Stimulated activated CD4-positive, alpha-beta T cell treated with anti-CD3 and anti-CD28 coated beads, TNF-alpha, amount 100 ng/mL, for 48 hours (primary cell): ENCODE data around the gene LRRC8E.

Experiments used
- DNase-seq, 3 donors: peaks; one replicate each; pipeline ENCODE4 v3.0.0-alpha.2; 2020; ENCODE audit warnings: low read depth in 3 of 3

The LRRC8E gene

DNA sequence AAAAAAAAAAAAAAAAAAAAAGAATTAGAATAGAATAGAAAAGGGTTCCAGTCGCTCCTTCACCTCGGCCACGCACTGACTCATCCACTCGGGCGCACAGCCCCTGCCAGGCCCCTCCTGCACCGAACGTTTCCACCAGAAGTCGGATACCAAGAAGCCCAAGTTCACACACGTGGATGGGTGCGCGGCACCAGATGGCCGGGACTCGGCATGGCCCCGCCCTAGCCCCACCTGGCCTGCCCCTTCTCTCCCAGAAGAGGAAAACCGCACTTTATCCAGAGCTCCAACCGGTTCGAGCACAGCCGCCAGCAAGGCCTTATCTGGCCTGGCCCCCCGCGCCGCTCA, 20.0 kb upstream of the LRRC8E start:
- no peak for DNase-seq

DNA sequence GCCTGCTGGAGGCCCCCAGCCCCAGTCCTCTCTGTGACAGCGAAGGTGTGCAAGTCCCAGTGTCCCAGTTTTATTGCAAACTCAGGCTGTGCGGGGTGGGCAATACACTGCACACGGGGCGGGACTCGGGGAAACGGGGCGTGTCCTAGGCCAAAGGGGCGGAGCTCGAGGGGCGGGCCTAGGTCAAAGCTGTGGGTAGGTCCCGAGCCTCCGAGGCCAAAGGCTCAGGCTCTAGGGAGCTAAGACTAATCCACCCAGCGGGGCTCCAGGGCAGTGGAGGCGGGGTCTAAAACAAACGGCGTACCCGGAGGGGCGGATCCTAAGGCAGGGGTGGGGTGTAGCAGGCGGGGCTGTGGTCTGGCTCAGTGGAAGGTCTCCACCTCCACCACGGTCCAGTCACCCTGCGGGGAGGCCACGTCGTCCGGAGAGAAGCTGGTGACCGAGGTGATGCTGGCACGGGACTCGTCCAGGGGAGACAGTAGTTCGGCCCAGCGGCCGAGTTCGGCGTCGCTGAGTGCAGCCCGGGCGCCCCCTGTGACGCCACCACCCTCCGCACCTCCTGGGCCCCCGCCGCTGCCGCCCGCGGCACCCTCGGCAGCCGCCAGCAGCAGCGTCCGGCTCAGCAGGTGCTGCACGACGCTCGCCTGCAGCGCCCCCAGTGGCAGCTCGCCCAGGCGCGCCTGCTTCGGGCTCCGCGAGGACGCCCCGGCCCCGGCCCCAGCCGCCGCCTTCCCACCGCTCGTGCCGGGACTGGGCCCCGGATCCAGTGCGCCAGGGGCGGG, 19.4 kb upstream of the LRRC8E start:
- peak; percentile 55 to 68 (median 66) for DNase-seq

DNA sequence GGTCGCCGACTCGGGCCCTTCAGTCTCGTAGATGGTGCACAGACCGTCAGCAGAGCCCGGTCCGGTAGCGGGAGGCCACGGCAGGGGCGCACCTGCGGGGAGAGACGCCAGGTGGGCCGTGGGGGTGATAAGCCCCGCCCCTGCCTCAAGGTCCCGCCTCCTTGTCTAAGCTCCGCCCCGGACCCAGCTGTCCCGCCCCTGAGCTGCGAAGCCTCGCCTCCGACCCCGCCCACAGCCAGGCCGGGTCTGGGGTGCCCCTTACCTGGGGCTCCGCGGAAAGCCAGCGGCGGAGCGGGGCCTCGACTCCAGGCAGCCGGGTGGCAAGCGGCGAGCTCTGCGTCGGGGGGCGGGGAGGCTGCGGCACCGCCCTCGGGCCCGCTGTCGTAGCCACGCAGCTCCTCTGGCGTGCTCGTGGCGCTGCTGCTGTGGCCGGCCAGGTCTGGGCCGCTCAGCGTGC, 18.8 kb upstream of the LRRC8E start:
- peak; percentile 67 to 76 (median 70) for DNase-seq

DNA sequence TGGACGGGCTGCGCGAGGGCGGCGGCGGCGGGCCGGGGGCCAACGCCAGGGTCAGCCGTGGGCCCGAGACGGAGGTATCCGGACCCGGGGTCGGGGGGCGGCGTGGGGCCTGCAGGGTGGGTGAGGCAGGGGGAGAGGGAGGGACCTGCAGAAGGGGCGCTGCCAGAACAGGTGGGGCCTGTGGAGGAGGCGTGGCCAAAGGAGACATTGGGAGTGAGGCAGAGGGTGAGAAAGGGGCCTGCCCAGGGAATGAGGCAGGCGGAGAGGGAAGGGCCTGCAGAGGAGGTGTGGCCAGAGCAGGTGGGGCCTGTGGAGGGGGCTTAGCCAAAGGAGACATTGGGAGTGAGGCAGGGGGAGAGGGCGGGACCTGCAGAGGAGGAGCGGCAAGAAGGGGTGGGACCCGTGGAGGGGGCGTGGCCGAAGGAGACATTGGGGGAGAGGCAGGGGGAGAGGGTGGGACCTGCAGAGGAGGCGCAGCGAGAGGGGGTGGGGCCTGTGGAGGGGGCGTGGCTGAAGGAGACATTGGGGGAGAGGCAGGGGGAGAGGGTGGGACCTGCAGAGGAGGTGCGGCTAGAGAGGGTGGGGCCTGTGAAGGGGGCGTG, 18.3 kb upstream of the LRRC8E start:
- DNase-seq, result peak in 1 of 3 donors; percentile 63

DNA sequence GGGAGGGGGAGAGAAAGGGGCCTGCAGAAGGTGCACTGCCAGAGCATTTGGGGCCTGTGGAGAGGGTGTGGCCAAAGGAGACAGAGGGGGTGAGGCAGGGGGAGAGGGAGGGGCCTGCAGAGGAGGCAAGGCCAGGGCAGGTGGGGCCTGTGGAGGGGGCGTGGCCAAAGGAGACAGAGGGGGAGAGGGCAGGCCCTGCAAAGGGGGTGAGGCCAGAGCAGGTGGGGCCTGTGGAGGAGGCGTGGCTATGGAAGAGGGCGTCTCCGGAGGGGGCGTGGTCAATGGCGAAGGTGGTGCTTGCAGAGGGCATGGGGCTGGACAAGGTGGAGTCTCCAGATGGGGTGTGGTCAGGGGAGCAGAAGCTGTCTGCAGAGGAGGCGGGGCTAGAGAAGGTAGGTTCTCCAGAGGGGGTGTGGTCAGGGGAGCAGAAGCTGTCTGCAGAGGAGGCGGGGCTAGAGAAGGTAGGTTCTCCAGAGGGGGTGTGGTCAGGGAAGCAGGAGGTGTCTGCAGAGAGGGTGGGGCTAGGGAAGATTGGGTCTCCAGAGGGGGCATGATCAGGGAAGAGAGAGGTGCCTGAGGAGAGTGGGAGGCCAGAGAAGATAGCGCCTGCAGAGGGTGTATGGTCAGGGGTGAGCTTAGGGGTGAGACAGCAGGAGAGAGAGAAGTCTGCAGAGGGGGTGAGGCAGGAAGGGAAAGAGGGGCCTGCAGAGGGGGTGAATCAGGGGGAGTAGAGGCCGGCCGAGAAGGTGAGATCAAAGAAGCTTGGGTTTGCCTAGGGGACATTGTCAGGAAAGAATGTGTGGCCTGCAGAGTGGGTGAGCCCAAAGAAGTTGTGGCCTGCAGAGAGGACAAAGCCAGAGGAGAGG, 17.5 kb upstream of the LRRC8E start:
- DNase-seq, result peak; percentile 33 to 68 (median 67)

DNA sequence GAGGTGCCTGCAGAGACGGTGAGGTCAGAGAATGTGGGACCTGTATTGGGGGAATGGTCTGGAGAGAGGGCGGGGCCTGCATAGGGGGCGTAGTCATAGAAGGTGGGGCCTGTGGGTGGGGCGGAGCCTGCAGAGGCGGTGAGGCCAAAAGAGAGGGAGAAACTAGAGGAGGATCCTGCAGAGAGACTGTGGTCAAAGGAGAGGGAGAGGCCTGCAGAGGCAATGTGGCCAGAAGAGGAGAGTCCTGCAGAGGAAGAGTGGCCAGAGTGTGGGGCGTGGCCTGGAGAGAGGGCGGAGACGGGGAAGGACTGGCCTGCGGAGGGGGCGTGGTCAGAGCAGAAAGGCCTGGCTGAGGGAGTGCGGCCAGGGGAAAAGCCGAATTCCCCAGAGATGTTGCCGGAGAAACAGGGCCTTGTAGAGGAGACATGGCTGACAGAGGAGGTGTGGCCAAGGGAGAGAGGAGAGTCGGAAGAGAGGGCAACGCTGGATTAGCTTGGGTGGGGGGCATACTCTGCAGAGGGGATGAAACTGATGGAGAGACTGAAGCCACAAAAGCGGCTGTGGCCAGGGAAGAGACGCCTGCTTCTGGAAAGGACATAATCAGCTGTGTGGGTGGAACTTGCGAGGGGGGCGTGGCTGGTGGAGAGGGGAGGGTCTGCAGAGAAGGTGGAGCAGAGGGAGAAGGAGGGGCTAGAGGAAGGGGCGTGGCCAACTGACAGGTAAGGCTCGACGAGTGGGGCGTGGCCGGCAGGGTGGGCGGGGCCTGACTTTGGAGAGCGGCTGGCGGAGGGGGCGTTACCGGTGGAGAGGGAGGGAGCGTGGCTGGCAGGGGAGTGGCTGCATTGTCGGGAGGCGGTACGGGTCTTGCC, 16.6 kb upstream of the LRRC8E start:
- peak; percentile 72 to 92 (median 88) for DNase-seq

DNA sequence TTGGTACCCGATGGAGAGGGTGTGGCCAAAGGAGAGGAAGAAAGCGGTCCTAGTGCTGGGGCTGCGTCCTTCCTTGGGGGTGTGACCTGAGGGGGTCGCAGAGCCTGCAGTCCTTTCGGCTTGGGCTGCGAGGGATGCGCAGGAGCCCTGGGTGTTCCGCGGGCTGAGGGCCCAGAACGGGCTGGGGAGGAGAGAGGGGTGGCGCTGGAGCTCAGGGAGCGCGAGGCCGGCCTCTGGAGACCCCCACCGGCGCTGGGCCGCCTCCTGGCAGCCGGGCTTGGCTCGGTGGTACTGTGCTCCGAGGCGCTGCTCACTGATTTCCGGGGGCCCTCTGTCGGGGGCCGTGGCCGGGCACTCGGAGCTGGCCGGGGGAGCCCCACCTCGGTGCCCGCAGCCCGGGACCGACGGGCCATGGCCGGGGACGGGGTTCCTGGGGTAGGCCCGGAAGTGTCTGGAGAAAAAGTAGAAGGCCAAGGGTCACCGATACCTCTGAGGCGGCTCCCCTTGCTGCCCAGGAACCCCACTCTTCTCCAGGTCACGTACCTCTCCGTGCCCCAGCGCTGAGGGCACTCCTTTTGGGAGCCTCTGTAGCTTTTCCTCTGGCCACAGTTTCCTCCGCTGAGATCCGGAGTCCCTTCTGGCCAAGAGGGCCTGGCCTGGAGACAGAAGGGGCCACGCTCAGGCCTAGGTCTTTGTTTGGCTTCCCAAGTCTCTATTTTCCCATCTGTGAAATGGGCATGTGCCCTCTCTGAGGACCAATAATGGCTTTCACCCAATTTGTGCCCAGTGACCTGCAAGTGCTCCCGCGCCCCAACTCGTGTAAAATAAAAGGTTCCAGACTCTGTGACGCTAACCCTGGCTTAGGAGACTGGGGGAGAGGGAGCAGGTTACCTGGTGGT, 15.8 kb upstream of the LRRC8E start:
- no peak for DNase-seq

DNA sequence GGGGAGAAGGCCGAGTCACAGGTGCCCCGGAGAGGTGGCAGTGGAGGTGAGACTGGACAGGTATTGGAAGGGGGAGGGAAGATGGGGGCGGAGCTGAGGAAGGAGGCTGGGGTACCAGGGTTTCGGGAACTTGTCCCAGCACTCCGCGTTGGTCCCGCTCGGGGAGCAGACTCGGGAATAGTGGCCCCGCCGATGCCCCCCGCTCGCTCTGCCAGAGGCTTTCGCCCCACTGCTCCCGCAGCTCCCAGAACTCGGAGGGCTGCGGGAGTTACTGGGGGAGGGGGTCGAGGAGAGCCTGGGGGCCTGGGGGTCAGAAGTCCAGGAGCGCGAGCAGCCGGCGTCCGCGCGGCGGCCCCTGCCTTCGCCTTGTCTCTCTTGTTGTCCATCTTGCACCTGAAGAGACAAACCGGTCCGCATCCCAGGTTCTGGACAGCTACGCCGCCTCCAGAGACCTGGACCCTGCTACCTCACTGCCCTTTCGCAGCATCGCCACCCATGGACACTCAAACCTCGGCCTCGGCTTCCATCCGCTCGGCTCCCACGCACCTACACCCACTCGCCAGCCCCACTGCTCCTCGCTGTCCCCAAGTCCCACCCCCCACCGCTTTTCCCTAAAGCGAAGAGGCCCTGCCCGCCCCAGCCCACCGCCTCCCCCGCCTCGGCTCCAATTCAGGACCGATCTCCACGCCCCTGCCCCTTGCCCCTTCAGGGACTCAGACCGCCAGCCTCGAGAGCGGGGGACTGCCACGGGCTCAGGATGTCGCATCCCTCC, 14.8 kb upstream of the LRRC8E start:
- no peak for DNase-seq

DNA sequence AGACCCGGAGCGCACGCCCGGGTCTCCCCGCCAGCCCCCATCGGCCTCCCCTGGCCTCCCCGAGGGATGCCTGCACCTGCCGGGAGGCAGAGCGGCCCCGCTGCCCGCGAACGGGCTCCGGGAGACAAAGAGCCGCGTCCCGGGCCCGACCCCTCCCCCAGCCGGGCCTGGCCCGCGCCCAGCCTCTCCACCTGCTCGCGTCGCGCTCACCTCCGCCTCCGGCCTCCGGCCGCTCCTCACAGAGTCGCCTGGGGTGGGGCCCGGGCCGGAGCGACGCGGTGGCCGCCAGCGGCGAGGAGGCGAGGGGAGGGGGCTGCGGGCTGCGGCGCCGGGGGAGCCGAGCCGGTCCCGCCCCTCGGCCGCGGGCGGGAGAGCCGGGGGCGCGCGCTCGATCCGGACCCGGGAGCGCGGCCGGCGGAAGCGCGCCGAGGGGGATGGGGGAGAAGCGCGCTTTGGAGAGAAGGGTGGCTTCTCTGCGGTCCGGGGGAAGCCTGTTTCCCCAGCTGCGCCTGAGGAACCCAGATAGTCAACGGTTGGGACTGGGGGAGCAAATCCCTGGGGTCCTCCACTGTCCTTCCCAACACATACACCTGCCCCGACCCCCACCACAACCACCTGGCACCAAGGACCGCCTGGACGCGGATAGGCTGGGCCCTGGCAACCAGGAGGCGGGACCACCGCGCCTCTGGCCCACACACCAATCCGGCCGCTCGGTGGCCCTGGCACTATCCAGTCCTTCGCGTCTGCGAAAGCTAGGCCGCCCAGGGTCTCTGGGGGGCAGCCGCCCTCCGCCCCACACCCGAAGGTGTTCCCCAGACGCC, 14.0 kb upstream of the LRRC8E start, which contains the start of gene PRR36:
PRR36 (minus strand) TSS at position 315 of the 821 bp plus-strand sequence. CDS start 701 bp downstream, outside the sequence.
- DNase-seq, result no peak

DNA sequence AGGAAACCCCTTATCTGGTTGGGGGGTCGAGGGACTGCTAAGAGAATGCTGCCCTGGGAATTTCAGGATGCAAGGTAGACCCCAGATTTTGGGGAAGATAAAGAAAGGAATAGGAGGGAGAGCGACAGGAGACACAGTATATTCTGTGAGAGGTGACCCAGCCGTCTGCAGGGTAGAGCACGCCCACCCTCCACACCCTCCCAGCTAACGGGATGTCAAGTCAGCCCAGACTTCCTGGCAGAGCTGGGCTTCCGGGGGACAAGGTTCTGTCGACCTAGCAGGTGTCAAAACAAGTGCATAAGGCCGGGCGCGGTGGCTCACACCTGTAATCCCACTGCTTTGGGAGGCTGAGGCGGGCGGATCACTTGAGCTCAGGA, 13.4 kb upstream of the LRRC8E start:
- DNase-seq, result no peak

DNA sequence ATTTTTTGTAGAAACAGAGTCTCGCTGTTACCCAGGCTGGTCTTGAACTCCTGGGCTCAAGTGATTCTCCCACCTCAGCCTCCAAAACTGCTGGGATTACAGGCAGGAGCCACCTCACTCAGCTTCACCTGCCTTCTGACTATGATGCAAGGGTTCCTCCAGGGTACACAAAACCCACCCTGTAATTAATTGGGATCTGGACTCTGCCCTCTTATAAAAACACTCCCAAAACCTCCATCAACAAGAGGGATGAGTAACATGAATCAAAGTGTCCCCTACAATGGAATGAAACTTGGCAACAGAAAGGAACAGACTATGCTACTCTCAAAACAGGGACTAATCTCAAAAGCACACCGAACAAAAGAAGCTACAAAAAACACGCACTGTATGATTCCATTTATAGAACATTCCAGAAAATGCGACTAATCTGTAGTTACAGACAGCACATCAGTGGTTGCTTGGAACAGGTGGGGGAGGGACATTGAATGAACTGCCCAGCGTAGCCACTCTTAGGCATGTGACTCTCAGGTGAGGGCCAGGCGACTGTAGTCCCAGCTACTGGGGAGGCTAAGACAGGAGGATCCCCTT, 11.0 kb upstream of the LRRC8E start:
- no peak for DNase-seq

DNA sequence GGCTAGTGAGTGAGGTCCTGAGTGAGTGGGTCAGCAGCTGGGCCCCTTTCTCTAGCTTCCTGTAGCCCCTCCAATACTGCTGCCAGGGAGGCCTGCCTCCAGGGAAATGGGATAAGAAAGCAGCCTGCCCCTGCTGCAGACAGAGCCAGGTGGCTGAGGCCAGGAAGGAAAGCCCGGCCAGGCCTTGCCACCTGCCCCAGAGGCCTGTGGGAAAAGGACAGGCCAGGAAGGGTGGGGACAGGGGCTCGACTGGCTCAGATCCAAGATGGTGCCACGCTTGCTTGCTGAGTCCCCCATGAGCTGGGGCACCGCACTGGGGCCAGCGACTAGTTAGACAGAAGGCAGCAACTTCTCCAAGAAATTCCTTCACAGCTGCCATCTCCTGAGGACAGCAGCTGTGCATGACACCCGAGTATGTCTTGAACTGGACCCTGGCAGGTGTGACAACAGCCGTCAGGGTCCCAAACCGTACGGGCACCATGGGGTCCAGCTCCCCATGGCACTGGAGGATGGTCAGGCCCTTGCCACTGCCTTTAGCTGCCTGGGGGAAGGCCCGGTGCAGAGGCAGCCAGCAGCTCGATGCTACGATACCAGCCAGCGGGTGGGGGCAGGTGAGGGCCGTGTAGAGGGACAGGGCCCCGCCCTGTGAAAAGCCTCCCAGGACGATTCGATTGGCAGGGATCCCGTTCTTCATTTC, 9.1 kb upstream of the LRRC8E start:
- no peak for DNase-seq

DNA sequence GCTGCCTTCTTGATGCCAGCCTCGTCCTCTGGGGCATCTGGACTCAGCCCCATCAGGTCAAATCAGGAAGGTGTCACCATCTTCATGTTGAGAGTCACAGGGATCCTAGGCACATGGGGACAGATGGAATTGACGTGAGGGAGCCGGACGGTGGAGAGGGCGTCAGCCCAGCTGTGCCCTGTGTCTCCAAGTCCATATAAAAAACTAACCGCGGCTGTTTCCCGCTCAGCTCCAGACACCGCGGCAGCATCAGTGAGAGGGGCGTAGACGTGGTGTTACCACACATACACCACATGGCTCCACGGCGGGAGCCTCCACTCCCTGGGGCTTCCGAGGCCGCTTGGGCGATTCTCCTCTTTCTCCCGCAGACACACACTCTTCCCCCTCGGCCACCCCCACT, 8.5 kb upstream of the LRRC8E start:
- no peak for DNase-seq

DNA sequence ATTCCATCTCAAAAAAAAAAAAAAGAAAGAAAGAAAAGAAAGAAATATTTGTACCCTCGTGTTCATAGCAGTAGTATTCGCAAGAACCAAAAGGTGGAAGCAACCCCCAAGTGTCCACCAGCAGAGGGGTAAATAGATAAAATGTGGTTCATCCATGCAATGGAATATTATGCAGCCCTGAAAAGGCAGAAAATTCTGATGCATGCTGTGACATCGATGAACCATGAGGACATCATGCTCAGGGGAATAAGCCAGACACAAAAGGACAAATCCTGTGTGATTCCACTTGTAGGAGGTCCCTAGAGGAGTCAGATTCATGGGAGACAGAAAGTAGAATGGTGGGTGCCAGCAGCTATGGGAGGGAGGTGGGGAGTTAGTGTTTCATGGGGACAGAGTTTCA, 6.4 kb upstream of the LRRC8E start:
- no peak for DNase-seq

DNA sequence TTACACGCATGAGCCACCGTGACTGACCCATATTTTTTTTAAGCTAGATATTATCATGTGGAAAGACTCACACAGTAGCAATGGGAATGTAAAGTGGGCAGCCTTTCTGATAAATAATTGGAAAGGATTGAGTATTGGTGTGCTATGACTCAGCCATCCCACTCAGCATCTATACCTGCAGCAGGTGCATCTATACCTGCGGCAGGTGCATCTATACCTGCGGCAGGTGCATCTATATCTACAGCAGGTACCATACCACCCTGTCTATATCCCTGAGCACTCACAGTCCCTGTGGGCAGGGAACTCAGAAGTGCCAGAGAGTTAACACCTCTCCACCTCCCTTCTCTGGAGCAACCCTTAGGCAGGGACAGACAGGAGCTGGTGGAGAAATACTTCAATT, 5.2 kb upstream of the LRRC8E start:
- no peak for DNase-seq

DNA sequence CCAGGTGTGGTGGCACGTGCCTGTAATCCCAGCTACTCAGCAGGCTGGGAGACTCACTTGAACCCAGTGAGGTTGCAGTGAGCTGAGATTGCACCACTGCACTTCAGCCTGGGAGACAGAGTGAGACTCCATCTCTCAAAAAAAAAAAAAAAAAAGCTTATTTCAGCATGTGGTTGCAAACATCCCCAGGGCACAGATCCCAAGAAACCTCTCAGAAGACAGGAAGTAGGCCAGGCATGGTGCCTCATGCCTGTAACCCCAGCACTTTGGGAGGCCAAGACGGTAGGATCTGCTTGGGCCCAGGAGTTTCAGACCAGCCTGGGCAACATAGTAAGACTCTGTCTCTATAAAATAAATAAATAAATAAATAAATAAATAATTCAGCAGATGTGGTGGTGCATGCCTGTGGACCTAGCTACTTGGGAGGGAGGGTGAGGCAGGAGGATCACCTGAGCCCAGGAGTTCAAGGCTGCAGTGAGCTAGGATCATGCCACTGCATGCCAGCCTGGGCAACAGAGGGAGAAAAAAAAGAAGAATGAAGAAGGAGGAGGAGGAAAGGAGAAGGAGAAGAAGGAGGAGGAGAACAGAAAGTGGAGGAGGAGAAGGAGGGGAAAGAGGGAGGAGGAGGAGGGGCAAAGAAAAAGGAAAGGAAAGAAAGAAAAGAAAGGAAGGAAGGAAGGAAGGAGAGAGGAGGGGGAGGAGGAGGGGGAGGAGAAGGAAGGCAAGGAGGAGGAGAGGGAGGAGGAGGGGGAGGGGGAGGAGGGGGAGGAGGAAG, 4.3 kb upstream of the LRRC8E start:
- no peak for DNase-seq

DNA sequence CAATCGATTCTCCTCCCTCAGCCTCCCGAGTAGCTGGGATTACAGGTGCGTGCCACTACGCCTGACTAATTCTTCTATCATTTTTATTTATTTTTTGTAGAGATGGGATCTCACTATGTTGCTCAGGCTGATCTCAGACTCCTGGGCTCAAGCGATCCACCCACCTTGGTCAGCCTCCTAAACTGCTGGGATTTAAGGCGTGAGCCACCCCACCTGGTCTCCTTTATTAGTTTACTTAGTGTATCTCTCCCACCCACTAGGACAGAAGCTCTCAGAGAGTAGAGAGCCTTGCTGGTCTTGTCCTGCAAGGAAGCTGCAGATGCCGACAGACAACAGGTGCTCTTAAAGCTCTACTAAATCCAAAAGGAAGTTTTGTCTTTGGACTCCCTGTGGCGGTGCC, 2.5 kb upstream of the LRRC8E start:
- DNase-seq, result no peak
